WTC11 (cell line): ENCODE results near the gene FGFR2. TPM values are rescaled to one million over a fixed set of nuclear protein-coding genes. Genes with fewer than 3 reads are reported as not detected.

Experiments used
- ATAC-seq: fragments of 200-7000 bp; cut with Tn5 transposase; 2 replicates; pipeline ENCODE4 v1.10.0; 2021; ENCODE audit warnings: mild to moderate bottlenecking, moderate library complexity
- CTCF ChIA-PET: fragments of 300-600 bp; sonication (Branson Sonifier 250); formaldehyde crosslinking; loops from one replicate; lab custom pipeline; 2021; ENCODE audit warnings: antibody characterized with exemption; lab: Charles Lee
- POLR2A ChIA-PET: fragments of 350-600 bp; sonication (Branson Sonifier 250); formaldehyde crosslinking; loops from one replicate; lab custom pipeline; 2021; ENCODE audit warnings: antibody characterized with exemption; lab: Charles Lee
- DNase-seq: peaks from one replicate; pipeline ENCODE4 v3.0.0; 2021; ENCODE audit warnings: low spot score
- H3K27ac Mint-ChIP-seq: 2 replicates; pipeline ENCODE4 v1.8.0; 2021; ENCODE audit warnings: mixed read lengths
- H3K27me3 Mint-ChIP-seq: 2 replicates; pipeline ENCODE4 v1.8.0; 2021; ENCODE audit warnings: low read depth, mild to moderate bottlenecking, moderate library complexity, mixed read lengths
- H3K36me3 Mint-ChIP-seq: 2 replicates; pipeline ENCODE4 v1.8.0; 2021; ENCODE audit warnings: mixed read lengths
- H3K4me1 Mint-ChIP-seq: 2 replicates; pipeline ENCODE4 v1.8.0; 2022; ENCODE audit warnings: mixed read lengths
- H3K4me3 Mint-ChIP-seq: 2 replicates; pipeline ENCODE4 v1.8.0; 2021; ENCODE audit warnings: mild to moderate bottlenecking, moderate library complexity, mixed read lengths
- H3K9me3 Mint-ChIP-seq: 2 replicates; pipeline ENCODE4 v1.8.0; 2021; ENCODE audit warnings: mixed read lengths
- GABPB1 ChIP-seq: sonication (generic); formaldehyde crosslinking; IDR thresholded peaks from 2 replicates; pipeline ENCODE4 v1.8.1; 2023; ENCODE audit warnings: mild to moderate bottlenecking, missing genetic modification reagents
- NFATC4 ChIP-seq: fragments of 250-450 bp; sonication (Bioruptor Pico); IDR thresholded peaks from 2 replicates; pipeline ENCODE4 v1.9.0; 2021; ENCODE audit warnings: mild to moderate bottlenecking
- SMAD3 ChIP-seq: sonication (generic); formaldehyde crosslinking; IDR thresholded peaks from 2 replicates; pipeline ENCODE4 v1.8.0; 2022; ENCODE audit warnings: missing genetic modification reagents, mild to moderate bottlenecking, borderline replicate concordance
- TCF7 ChIP-seq: sonication (generic); formaldehyde crosslinking; IDR thresholded peaks from 2 replicates; pipeline ENCODE4 v1.8.0; 2022; ENCODE audit warnings: mild to moderate bottlenecking, low read depth, missing genetic modification reagents, moderate library complexity
- total RNA-seq: library from RNA; stranded (reverse); gene quantifications from 3 replicates; pipeline ENCODE4 v1.2.3, GENCODE V29; 2021
- TF ChIP-seq, protein P1 (sequence below): sonication (generic); formaldehyde crosslinking; IDR thresholded peaks from 2 replicates; pipeline ENCODE4 v1.8.0; 2022; ENCODE audit warnings: missing genetic modification reagents
- TF ChIP-seq, protein P2 (sequence below): sonication (generic); formaldehyde crosslinking; IDR thresholded peaks from 2 replicates; pipeline ENCODE4 v1.8.0; 2022; ENCODE audit warnings: mild to moderate bottlenecking, missing genetic modification reagents

Gene FGFR2
- total RNA-seq, 1 experiment from 2014 or later = 95.0 TPM

DNA sequence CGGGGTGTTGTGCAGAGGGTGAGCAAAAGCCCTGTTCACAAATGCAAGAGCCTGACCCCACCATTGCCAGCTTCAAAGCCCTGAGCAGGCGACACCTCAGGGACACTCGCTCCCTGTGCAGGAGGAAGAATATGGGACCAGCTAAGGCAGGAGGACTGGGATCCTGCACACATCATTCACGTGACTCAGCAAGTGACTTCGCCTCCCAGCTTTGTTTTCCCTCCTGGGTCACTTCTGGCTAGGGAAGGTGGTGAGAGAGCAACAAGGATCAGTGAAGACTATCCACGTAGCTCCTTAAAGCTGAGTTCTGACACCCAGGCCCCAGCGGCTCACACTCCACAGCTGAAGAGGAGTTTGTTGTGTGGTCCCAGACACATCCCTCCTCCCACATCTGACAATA, 164.3 kb downstream of the FGFR2 start (continued):
- TF ChIP-seq, protein P1, sequence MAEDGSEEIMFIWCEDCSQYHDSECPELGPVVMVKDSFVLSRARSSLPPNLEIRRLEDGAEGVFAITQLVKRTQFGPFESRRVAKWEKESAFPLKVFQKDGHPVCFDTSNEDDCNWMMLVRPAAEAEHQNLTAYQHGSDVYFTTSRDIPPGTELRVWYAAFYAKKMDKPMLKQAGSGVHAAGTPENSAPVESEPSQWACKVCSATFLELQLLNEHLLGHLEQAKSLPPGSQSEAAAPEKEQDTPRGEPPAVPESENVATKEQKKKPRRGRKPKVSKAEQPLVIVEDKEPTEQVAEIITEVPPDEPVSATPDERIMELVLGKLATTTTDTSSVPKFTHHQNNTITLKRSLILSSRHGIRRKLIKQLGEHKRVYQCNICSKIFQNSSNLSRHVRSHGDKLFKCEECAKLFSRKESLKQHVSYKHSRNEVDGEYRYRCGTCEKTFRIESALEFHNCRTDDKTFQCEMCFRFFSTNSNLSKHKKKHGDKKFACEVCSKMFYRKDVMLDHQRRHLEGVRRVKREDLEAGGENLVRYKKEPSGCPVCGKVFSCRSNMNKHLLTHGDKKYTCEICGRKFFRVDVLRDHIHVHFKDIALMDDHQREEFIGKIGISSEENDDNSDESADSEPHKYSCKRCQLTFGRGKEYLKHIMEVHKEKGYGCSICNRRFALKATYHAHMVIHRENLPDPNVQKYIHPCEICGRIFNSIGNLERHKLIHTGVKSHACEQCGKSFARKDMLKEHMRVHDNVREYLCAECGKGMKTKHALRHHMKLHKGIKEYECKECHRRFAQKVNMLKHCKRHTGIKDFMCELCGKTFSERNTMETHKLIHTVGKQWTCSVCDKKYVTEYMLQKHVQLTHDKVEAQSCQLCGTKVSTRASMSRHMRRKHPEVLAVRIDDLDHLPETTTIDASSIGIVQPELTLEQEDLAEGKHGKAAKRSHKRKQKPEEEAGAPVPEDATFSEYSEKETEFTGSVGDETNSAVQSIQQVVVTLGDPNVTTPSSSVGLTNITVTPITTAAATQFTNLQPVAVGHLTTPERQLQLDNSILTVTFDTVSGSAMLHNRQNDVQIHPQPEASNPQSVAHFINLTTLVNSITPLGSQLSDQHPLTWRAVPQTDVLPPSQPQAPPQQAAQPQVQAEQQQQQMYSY (CRISPR knock-in tag) = no peak

DNA sequence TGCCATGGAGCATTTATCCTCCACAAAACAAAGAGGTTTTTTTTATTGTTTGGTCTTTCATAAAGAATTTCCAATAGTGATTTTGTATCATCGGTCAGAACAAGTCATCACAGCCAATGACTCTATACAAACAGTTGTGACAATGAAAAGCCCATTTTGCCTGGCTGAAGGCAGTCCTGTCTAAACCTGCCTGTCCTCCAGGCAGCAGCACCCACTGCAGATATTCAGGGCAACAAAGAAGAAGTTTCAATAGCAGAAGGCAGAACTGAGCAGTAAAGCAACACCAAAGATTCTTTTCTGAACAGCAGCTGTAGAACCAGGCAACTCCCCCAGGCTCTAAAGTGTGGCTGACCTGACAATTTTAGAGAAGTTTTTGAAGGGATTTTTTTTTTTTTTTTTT, 169.4 kb downstream of the FGFR2 start:
- CTCF ChIA-PET = no interaction called here

More for the DNA sequence above, 169.4 kb downstream of the FGFR2 start:
- TF ChIP-seq TCF7 (CRISPR knock-in tag) (no peak), SMAD3 (no peak), NFATC4 (no peak), GABPB1 (no peak)
- TF ChIP-seq, protein P2, sequence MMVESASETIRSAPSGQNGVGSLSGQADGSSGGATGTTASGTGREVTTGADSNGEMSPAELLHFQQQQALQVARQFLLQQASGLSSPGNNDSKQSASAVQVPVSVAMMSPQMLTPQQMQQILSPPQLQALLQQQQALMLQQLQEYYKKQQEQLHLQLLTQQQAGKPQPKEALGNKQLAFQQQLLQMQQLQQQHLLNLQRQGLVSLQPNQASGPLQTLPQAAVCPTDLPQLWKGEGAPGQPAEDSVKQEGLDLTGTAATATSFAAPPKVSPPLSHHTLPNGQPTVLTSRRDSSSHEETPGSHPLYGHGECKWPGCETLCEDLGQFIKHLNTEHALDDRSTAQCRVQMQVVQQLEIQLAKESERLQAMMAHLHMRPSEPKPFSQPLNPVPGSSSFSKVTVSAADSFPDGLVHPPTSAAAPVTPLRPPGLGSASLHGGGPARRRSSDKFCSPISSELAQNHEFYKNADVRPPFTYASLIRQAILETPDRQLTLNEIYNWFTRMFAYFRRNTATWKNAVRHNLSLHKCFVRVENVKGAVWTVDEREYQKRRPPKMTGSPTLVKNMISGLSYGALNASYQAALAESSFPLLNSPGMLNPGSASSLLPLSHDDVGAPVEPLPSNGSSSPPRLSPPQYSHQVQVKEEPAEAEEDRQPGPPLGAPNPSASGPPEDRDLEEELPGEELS (CRISPR knock-in tag) = no peak
- DNase-seq (no peak), ATAC-seq (no peak)
- no peak overlapping the region for H3K27ac Mint-ChIP-seq
- H3K4me1 Mint-ChIP-seq = no peaks in the 10 kb centered on the region
- H3K9me3 Mint-ChIP-seq = peaks cover 5% of the 10 kb centered on the region
- no peak overlapping the region for H3K4me3 Mint-ChIP-seq
- POLR2A ChIA-PET = no interaction called here
- H3K36me3 Mint-ChIP-seq = no peaks in the 10 kb centered on the region
- no peaks in the 10 kb centered on the region; the same call in 1 of the 2 replicates for H3K27me3 Mint-ChIP-seq
